NCI-H1092 (cell line): ENCODE results near the gene MACROH2A1.
A peak's percentile ranks its signal among the peaks of the same experiment; 100 is the strongest.

ENCODE experiments used
- DNase-seq: peaks from one replicate; lab custom pipeline; 2025; lab: John Stamatoyannopoulos, UW

Gene MACROH2A1

DNA sequence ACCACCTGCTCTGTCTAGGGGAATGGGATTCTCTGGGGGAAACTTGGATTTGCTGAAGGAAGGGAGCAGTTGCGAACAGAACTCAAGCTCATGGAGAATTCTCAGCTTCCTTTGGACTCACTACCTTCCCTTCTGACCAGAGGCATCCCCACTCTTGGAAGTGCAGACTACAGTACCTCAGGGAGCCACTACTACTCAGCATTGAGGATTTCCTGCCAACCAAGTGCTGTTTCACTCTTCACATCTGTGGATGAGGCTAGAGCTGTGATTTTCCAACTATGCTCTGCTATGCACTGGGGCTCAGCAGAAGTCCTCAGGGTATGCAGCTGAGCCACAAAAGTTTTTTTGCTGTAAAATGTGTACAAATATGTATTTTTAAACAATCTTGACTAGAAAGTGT, 43.9 kb downstream of the MACROH2A1 start:
- DNase-seq: no peak

DNA sequence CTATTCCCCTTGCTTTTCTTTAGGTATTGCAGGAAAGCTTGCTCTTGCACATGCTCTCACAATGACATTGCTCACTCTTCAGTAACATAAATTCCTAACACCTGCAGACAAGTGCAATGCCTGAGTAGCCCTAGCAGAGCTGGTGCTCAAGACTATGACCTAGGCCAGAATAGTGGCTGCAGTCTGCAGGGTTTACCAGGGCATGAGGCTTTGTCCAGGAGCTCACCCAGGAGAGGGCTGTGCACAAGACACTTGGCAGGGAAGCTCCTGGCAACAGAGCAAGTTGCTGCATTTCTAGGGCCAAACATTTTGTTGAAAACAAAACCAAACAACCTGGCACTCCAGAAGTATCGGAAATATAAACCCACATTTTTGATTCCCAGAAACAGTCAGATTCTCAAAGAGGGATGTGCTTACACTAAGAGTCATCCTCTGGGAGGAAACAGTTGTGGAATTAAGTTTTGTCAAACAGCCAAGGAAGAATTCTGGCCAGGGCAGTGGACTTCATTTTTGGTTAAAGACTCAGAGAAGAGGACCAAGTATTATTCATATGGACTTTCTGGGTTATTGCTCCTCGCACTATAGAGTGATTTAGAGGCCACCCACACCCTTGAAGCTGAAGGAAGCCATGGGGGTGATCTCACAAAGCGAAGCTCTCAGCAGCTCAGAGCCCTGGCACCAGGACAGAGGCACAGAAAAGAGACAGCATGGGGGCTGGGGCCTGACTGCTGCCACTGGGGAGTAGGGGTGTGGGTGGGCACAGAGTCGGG, 44.9 kb downstream of the MACROH2A1 start:
- DNase-seq: no peak

DNA sequence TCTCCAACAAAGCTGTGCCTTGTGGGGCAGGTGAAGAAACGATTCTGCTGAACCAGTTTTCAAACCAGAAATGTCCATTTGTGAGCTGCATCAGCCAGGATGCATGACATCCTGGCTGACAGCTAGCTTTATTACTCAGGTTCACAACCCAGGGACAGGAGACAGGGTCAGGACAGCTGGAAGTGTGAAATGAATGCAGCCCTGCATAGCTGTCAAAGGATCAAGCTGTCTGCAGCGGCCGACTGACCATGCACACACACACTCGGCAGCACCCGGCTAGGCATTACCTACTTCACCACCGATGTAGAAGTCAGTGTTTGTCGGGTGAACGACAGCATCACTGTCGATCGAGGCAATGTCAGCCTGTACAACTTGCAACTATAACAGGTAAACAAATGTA, 48.5 kb downstream of the MACROH2A1 start:
- no peak for DNase-seq

GRCh38 chr5:135349886-135350285, 49.1 kb downstream of the MACROH2A1 start:
- no peak for DNase-seq

DNA sequence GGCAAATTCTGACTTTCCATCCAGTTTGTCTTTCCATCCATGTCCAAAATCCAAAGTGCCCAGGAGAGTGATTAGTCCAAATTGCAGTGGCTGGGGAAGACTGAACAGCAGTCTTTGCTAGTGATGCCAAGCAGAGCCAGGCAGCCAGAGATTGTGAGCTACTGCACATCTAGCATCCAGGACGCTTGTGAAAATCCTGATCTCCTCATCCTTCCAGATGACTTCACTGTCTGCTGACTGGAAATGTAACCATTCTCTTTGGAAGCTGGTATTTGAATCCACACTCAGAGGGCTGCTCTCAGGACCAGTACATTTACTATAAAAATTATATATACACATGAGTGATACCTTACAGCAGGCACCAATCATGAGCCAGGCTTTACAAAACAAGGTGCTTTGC, 49.6 kb downstream of the MACROH2A1 start:
- DNase-seq: no peak

DNA sequence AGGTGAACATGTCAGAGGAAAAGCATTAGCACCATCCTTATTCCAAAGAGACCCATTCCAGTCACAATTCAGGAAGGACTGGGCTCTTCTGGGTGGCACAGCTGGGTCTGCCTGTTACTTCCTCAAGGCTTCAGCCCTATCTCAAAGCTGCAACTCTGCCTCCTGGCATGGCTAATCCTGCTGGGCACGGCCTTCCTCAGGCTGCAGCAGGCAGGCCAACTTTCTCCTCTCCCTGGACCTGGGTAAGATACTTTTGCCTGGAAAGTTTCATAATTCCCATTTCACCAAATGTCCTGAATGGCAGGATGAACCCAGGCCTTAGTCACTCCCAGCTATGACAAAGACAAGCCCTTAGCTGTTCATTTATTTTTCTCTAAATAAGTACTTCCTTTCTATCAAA, 50.1 kb downstream of the MACROH2A1 start:
- no peak for DNase-seq

DNA sequence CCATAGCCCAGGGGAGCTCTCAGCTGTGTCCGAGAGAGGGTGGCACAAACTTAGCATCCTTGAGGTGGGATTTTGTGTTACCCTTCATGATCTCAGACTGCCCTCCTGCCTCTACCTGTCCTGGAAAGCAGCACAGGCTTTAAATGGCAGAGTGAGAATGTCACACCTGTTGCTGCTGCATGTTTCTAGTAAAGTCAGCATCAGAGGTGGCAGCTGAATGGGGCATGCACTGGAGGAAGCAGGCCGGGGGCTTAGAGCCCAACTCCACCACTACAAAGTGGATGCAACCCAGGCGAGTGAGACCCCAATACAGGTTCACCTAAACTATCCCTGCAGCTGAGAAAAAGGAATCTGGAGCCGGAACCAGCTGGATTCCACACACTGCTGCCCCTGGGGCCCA, 51.6 kb downstream of the MACROH2A1 start:
- no peak for DNase-seq

DNA sequence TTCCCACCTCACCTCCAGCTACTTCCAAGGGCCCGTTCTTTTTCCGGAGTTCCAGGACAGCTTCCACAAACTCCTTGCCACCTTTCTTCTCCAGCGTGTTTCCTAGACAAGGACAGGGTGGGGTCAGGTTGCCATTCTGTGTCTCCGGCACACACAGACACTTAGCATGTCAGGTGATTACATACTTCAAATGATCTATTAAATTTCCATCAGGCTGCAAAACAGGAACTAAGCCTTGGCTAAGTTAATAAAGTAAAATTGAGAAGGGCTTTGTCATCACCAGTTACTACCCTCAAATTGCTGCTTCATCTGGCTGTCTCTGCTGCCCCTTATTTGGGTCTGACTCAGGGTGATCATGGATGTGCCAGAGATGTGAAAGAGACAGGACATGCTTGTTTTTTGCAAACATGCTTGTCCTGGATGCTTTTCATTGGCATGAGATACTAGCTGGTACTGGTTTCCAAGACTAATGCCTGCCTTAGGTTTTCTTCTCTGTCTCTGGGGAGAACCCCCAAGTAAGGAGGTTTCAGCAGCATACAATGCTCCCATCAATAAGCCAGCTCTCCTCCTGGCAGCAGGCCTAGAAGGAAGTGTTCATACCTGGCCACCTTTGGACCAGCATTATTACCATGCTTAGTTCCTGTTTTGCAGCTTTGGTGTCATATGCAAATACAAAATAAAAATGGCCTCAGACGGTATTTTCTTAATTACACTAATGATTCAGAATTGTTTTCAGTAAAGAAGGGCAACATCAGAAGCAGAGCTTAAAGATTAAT, 52.9 kb downstream of the MACROH2A1 start:
- no peak for DNase-seq

- no peak for DNase-seq
Observed at GRCh38 chr5:135344349-135344748, 54.7 kb downstream of the MACROH2A1 start.

DNA sequence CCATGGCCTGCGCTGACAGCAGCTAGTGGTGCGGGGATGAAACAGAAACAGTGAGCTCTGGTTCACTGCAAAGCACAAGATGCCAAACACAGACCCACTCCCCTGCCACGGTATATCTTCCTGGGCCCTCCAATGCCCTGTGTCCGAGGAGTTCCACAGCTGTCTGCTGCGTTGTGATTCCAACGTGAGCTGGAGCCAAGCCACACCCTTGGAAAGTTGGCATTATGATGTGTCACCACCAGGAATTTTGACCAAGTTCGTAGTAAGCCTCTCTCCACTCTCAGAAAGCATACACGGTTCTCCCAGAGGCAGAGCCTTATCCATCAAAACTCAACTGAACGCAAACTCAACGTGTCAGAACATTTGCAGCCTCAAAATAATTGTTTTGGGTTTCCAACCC, 55.6 kb downstream of the MACROH2A1 start:
- DNase-seq: no peak

DNA sequence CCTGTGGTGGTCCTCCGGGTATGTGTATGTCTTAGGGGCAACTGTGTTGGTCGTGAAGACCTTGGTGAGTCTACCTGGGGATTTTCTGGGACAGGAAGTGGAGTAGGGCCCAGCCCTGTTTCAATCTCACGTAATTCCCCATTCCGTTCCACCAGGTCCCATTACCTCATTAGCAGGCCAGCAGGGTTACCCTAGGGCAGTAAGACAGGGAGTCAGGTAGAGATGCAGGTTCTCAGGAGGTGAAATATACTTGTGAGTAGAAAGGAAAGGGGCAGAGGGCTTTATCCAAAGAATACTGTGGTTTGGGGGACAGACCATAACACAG, 56.5 kb downstream of the MACROH2A1 start:
- no peak for DNase-seq

GRCh38 chr5:135341696-135342550, 57.1 kb downstream of the MACROH2A1 start:
- DNase-seq: no peak

DNA sequence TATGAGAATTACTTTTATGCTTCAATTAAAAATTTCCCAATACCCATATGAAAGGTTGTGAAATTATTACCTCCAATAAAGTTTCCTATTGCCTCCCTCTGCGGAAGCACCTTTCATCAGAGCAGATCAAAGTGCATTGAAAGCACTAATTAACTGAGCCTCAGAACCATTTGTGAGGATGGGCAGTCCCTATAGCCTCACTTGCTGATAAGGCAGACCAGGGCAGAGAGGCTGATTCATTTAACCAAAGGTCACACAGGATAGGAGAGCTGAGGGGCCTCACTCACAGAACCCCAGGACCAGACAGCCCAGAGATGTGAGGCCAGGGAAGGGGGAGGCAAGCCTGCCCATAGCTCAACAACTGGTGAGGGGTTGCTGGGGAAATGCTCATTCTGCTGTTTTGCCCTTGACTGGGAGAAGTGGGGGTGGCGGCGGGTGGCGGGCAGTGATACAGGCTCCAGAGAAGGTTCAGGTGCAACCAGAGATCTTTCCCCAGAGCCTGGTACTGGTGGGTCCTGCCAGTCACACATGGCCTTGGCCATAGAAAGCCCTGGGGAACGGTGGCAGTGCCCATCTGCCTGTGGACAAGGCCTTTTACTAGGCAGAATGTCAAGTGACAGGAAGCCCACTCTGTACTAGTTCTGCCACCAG, 57.9 kb downstream of the MACROH2A1 start:
- no peak for DNase-seq

DNA sequence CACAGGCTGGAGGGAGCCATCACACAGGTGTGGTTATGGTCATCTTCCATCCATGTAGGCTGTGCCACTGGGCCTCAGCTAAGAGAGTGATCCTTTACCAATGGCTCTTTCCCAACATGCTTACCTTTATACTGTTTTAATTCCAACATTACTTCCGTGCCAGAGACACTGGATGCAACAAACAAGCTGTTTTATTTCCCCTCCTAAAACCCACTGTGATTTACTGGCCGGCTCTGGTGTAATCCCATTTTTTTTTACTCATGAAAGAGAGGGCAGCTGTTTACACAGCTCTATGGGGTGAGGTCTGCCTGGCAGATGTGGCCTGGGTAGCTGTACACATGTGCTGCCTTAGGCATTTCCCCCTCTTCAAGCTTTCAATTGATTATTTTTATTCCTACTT, 58.5 kb downstream of the MACROH2A1 start:
- no peak for DNase-seq

GRCh38 chr5:135339623-135340022, 59.4 kb downstream of the MACROH2A1 start:
- no peak for DNase-seq

DNA sequence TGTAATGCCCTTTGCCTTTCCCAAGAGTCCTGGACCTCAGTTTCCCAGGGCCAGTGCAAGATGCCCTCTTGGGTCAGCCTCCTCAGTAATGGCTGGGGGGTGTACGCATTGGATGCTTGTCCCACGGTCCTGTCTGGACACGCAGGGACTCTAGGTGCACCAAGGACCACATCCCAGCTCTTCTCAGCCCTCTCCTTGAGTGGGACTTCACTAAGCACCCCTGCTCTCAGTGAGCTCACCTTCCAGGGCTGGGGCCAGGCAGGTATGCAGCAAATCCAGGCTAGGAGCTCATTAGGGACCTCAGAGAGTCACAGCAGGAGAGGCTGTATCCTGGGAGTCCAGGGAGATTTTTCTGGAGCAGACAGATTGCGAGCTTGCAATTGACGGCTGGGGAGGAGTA, 59.8 kb downstream of the MACROH2A1 start:
- DNase-seq: no peak

GRCh38 chr5:135337064-135337463, 62.0 kb downstream of the MACROH2A1 start:
- no peak for DNase-seq

GRCh38 chr5:135335031-135335828, 63.8 kb downstream of the MACROH2A1 start:
- peak; percentile 6 for DNase-seq

DNA sequence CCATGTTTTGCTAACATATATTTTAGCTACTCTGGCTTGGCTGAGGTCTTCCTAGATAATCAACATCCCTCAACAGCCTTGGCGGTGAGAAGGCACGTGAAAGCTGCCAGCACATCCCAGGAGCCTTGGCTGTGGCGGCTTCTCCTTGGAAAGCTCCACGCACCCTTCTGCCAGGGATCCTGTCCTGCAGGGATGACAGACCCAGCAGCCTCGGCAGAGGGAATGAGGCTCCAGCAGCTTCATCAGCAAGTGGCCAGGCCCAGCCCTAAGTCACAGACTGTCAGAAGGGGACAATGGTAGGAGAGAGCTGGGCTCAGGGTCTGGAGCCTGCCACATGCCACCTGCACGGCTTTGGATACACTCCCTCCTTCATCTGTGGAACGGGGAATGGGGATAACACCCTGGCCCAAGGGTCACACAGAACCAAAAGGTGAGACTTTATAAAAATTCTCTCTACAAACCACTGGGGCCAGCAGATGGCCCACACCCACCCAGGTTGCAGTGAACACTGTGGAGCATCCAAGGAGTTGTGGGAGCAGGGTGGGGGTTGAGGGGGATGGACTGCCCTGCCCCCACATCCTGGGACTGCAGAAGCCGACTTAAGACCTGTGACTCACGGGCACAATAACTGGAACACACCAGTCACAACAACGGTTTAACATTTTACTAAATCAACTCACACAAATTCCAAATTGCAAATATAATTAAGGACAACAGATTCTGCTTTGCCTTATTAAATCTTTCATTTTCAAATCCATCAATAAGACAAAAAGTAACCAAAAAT, 65.1 kb downstream of the MACROH2A1 start:
- DNase-seq: no peak

DNA sequence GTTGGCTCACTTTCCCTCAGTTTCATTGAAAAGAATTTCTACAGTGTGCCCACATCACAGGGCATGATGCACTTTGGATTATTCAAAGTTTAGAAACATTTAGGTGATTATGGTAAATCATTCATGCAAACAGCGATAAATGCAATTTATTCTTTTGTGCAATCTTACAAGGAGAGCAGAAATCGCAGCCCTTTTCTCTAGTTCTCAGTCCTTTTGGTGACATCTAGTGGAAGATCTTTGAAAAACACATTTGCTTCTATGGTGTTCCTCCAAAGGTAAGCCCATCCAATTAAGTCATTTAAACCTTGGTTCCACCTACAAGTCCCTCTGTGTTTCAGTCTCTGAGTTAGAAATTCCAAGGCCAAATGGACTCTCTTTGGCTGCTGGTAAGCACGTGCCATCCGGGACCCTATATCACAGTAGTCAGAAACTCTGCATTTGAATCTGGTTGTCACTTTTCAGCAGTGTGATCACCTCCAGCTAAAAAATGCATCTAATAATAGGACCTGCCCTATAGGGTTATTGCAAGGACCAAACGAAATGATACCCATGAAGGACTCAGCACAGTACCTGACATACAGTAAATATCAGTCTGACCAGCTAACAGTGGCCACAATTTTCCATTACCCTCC, 66.4 kb downstream of the MACROH2A1 start:
- DNase-seq: peak; percentile 13
